ENCODE results near the gene MINDY4.

The MINDY4 gene

GRCh38 chr7:30853576-30853975 lies 82.4 kb downstream of the MINDY4 start:
- DNase-seq (ENCODE audit: low read depth, low spot score) = no peak
- TF ChIP-seq CTCF (IDR thresholded peaks at IDR 0.05; ENCODE audit: low read depth, low read length) = no peak
- in situ Hi-C loops (cut with HindIII; ENCODE audit: low sequenced_read_pairs) = no loop called here
- no peak overlapping the region for H3K4me3 ChIP-seq (ENCODE audit: low read depth, low read length)

- TF ChIP-seq CTCF (IDR thresholded peaks at IDR 0.05; ENCODE audit: low read depth, low read length) = no peak
- in situ Hi-C loops (cut with HindIII; ENCODE audit: low sequenced_read_pairs) = no loop called here
- DNase-seq (ENCODE audit: low read depth, low spot score) = no peak
- H3K4me3 ChIP-seq (ENCODE audit: low read depth, low read length) = no peak overlapping the region
These were observed 84.7 kb downstream of the MINDY4 start for GRCh38 chr7:30855936-30856335.

GRCh38 chr7:30858576-30858975 lies 87.4 kb downstream of the MINDY4 start:
- no peak for DNase-seq (ENCODE audit: low read depth, low spot score)
- no peak for TF ChIP-seq CTCF (IDR thresholded peaks at IDR 0.05; ENCODE audit: low read depth, low read length)
- H3K4me3 ChIP-seq (ENCODE audit: low read depth, low read length) = no peak overlapping the region
- in situ Hi-C loops (cut with HindIII; ENCODE audit: low sequenced_read_pairs) = no loop called here

- no peak overlapping the region for H3K4me3 ChIP-seq (ENCODE audit: low read depth, low read length)
- in situ Hi-C loops (cut with HindIII; ENCODE audit: low sequenced_read_pairs) = no loop called here
- no peak for TF ChIP-seq CTCF (IDR thresholded peaks at IDR 0.05; ENCODE audit: low read depth, low read length)
- no peak for DNase-seq (ENCODE audit: low read depth, low spot score)
These were observed 88.2 kb downstream of the MINDY4 start for GRCh38 chr7:30859202-30859939.

GRCh38 chr7:30859940-30860496 lies 88.8 kb downstream of the MINDY4 start:
- in situ Hi-C loops (cut with HindIII; ENCODE audit: low sequenced_read_pairs) = no loop called here
- TF ChIP-seq CTCF (IDR thresholded peaks at IDR 0.05; ENCODE audit: low read depth, low read length) = no peak
- DNase-seq (ENCODE audit: low read depth, low spot score) = no peak
- H3K4me3 ChIP-seq (ENCODE audit: low read depth, low read length) = no peak overlapping the region

GRCh38 chr7:30861612-30862011 lies 90.4 kb downstream of the MINDY4 start:
- DNase-seq (ENCODE audit: low read depth, low spot score) = no peak
- TF ChIP-seq CTCF (IDR thresholded peaks at IDR 0.05; ENCODE audit: low read depth, low read length) = no peak
- in situ Hi-C loops (cut with HindIII; ENCODE audit: low sequenced_read_pairs) = no loop called here
- H3K4me3 ChIP-seq (ENCODE audit: low read depth, low read length) = no peak overlapping the region

All from astrocyte of the spinal cord (primary cell).